GM12801 (cell line): ENCODE data around the gene PEX3.

Experiments
- CTCF ChIP-seq: IDR thresholded peaks from one replicate; pipeline ENCODE4 v1.5.1; 2011; ENCODE audit warnings: control low read depth; ENCODE audit not compliant: insufficient read length; ENCODE audit errors: extremely low read depth

The PEX3 gene

GRCh38 chr6:143517447-143517773 is 66.8 kb downstream of the PEX3 start:
- TF ChIP-seq CTCF = no peak

GRCh38 chr6:143522039-143522600 is 71.5 kb downstream of the PEX3 start:
- no peak for TF ChIP-seq CTCF

GRCh38 chr6:143525356-143525755 is 74.8 kb downstream of the PEX3 start:
- TF ChIP-seq CTCF = no peak

- no peak for TF ChIP-seq CTCF
These were observed 77.1 kb downstream of the PEX3 start for GRCh38 chr6:143527677-143528076.

- no peak for TF ChIP-seq CTCF
These were observed 77.7 kb downstream of the PEX3 start for GRCh38 chr6:143528164-143528811.

GRCh38 chr6:143529095-143529494 is 78.5 kb downstream of the PEX3 start:
- TF ChIP-seq CTCF = no peak

- TF ChIP-seq CTCF = no peak
These were observed 81.3 kb downstream of the PEX3 start for GRCh38 chr6:143531720-143532499.
